COLO668 (cell line): ENCODE results near the gene GRPEL2.

Experiments used
- DNase-seq: peaks from one replicate; lab custom pipeline; 2025; ENCODE audit not compliant: unreplicated experiment; lab: John Stamatoyannopoulos, UW

The GRPEL2 gene

DNA sequence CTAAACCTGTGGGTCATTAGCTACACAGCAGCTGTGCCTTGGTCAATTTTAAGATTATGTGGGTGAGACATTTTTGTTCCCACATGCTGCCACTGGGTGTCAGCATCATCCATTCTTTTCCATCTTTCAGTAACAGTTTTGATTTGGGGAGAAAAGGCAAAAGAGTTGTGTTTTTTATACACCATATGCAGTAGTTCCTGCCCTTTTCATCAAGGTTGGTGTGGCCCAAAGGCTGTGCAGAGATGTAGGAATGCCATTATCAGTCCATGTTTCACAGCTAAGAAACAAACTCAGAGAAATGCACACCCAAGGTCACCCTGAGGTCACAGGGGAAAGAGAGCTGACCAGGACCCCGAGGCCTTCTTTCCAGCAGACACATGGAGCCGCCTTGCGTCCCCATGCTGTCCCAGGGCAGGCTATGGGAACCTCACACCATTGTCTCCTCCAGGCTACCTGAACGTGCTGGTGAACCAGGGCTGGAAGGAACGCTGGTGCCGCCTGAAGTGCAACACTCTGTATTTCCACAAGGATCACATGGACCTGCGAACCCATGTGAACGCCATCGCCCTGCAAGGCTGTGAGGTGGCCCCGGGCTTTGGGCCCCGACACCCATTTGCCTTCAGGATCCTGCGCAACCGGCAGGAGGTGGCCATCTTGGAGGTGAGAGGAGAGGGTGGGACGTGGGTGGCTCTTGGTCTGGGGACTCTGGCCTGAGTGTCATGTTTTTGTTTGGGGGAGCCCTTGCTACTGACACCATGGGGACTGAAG, 27.8 kb upstream of the GRPEL2 start:
- DNase-seq, result peak; percentile 7

- no peak for DNase-seq
Measured at GRCh38 chr5:149319174-149319573, 26.1 kb upstream of the GRPEL2 start.

DNA sequence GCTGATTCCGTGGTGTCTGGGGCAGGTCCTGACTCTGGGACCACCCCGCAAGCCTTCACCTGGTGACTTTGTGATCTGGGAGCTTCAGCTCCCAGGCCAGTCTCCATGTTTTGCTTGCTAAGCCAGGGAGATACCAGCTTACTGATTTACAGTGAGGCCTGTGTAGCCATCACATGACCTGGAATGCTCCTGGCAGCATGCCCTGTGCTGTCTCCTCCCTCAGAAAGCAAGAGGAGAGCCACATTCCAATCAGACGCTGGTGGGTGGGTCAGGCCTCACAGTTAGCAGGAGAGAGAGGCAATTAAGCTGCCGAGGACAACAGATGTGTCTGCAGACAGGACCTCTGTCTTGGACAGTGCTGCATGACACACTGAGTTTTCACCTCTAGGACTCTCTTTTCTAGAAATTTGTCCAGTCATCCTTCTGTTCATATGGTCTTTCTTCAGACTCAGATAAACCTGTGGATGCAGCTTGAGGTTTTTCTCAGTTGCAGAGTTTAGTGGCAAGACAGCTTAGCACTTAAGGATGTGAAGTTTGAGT, 24.4 kb upstream of the GRPEL2 start:
- peak; percentile 59 for DNase-seq

- DNase-seq, result no peak
Measured at GRCh38 chr5:149322518-149322917, 22.8 kb upstream of the GRPEL2 start.

GRCh38 chr5:149323210-149323609, 22.1 kb upstream of the GRPEL2 start:
- DNase-seq, result no peak

GRCh38 chr5:149323621-149324205, 21.6 kb upstream of the GRPEL2 start:
- DNase-seq, result no peak

- DNase-seq, result no peak
Measured at GRCh38 chr5:149324641-149325040, 20.7 kb upstream of the GRPEL2 start.

GRCh38 chr5:149325166-149325735, 20.0 kb upstream of the GRPEL2 start:
- no peak for DNase-seq

DNA sequence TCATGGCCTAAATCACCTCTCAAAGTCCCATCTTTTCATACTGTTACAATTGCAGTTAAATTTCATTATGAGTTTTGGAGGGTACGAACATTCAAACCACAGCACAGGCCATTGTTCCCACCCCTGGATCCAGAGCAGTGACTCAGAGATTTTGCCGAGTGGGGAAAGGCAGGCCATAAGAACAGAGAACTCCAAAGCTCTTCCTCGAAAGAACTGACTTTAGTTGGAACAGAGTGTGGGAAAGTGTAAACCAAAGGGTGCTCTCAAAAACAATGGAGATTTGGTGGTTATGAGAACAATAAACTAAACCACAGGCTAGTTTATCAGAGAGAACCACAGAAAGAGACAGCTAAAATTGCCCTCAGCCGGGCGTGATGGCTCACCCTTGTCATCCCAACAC, 19.4 kb upstream of the GRPEL2 start:
- no peak for DNase-seq

DNA sequence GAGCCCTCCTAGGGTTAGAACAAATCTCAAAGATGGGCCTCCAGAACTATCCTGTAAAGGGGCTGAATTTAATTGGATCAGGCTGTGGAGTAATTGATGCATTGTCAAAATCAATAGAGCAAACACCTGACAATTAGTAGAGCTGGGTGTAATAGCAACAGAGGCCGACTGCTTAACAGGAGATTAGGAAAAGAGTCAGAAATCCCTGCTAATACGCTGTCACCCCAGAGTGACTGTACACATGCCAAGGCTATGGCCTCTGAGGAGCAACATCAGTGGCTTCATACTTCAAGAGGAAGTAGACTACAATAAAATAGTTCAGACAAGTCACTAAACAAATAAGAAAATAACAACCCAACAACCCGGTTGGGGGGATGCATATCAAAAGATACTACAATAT, 18.7 kb upstream of the GRPEL2 start:
- DNase-seq, result no peak

DNA sequence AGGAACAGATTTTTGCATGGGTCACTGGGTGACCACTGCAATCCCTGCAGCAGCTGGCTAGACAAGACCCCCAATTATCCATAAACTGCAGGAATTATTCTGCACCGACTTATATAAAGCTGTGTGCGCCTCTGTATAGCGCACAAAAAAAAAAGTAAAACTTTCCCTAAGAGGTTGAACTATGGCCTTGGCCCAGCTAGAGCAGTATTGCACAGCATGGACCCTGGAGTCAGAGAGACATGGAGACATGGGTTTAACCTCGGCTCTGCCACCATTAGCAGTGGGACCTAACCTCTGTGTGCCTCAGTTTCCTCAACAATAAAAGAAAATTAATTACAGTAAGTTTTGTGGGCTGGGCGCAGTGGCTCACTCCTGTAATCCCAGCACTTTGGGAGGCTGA, 17.1 kb upstream of the GRPEL2 start:
- no peak for DNase-seq

DNA sequence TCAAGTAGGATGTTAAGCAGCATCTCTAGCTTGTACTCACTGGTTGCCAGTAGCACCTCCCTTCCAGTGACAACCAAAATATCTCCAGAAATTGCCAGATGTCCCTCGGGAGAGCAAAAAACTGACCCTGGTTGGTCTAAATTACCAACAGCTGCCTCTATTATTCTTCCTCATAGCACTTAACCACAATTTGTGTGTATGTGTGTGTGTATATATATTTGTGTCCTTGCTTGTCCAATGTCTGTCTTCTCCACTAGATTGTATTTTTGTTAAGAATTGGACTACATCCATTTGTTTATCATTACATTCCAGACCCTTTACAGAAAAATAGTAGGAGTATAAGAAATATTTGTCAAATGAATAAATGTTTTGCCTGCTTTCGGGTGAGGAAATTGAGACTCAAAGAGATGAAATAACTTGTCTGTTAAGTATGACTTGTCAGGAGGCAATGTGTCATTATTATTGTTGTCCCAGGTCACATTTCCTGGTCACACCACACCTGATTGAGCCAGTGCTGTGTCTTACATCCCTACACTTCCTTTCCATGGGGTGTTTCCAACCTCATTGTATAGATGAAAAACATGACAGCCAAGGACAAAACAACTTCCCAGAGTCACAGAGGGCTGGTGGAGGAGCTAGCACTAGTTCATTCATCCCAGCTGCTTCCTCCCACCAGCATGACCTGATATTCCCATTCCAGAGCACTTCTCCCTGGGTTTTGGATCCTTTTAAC, 11.4 kb upstream of the GRPEL2 start:
- no peak for DNase-seq

GRCh38 chr5:149337736-149338135, 7.6 kb upstream of the GRPEL2 start:
- DNase-seq, result peak; percentile 78

DNA sequence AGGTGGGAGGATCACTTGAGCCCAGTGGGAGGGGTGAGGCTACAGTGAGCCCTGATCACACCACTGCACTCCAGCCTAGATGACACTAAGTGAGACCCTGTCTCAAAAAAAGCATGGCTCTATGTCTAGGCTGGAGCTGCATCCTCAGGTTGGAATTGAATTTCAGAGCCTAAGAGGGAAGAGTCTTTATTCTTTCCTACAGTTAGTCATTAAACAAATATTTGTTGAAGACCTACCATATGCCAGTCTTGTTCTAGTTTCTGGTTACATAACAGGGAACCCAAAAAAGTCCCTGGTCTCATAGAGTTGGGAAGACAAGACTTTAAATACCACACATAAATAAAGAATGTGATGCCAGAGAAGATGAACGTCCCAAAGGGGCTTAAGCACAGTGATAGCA, 6.9 kb upstream of the GRPEL2 start:
- DNase-seq, result peak; percentile 31

GRCh38 chr5:149340920-149341319, 4.4 kb upstream of the GRPEL2 start:
- DNase-seq, result no peak

GRCh38 chr5:149341876-149342275, 3.4 kb upstream of the GRPEL2 start:
- DNase-seq, result no peak

DNA sequence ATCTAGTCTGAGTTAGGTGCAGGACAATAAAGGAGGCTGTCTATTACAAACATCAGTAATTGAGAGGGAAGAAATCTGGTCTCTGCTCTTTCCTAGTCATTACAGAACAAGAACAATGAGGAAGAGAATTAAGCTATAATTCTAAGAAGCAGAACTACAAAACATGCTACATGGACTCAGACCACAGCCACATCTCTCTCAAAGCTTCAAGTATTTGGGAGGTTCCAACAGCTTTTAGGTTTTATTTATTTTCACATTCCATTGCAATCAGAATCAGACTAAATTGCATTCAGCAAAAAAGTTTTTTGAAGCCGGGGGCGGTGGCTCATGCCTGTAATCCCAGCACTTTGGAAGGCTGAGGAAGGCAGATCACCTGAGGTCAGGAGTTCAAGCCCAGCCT, 1.1 kb upstream of the GRPEL2 start:
- no peak for DNase-seq

GRCh38 chr5:149345892-149346222, 558 bp downstream of the GRPEL2 start:
- DNase-seq, result no peak

DNA sequence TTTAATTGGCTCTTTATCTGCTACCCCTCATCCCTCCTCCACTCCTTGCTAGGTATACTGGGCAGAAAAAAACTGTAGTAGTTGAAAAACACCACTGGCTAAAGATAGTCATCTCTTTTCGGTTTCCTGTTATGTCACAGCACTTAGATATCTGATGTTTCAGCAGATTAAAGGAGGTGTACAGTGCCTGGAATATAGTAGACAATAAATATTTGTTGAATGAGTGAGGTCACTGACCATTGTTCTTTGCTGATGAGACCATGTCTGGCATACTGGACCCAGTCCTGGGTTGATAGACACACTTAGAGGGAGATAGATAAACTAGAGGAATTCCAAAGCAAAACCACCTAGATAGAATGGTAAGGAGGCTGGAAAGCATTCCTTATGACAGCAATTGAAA, 3.2 kb downstream of the GRPEL2 start:
- no peak for DNase-seq

DNA sequence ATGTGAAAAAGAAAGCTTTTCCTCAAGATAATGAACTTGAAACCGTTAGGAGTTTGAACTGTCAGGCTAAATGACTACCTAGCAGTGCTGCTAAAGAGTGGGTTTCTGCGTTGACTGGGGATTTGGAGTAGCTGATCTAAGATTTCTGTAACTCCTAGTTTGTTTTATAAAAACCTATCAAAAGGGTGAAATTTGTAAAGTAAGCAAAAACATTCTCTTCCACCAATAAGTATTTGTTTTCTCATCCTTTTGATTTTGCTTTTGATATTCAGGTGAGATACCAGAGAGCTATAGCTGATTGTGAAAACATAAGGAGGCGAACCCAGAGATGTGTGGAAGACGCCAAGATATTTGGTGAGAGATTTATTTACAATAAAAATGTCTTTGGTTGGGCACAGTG, 4.1 kb downstream of the GRPEL2 start:
- DNase-seq, result no peak

GRCh38 chr5:149352169-149352568, 6.9 kb downstream of the GRPEL2 start:
- no peak for DNase-seq

- DNase-seq, result no peak
Measured at GRCh38 chr5:149353911-149354310, 8.6 kb downstream of the GRPEL2 start.
